Fibroblast of mammary gland (primary cell): ENCODE data around the gene CCDC178.

Experiments
- DNase-seq: peaks from one replicate; pipeline ENCODE4 v3.0.0-alpha.2; 2010; ENCODE audit warnings: low read depth
- H3K4me3 ChIP-seq: 2 replicates; pipeline ENCODE4 v1.5.1; 2011; ENCODE audit warnings: low read depth, mild to moderate bottlenecking, low read length, moderate library complexity; ENCODE audit not compliant: control insufficient read depth
- CTCF ChIP-seq: conservative IDR thresholded peaks from 2 replicates; pipeline ENCODE4 v1.5.1; 2011; ENCODE audit warnings: low read depth, low read length, inconsistent platforms; ENCODE audit not compliant: control insufficient read depth, insufficient read depth

The CCDC178 gene

GRCh38 chr18:33460681-33461080 is 20.2 kb upstream of the CCDC178 start:
- no peak for TF ChIP-seq CTCF
- no peak for DNase-seq
- H3K4me3 ChIP-seq = no peak overlapping the region

DNA sequence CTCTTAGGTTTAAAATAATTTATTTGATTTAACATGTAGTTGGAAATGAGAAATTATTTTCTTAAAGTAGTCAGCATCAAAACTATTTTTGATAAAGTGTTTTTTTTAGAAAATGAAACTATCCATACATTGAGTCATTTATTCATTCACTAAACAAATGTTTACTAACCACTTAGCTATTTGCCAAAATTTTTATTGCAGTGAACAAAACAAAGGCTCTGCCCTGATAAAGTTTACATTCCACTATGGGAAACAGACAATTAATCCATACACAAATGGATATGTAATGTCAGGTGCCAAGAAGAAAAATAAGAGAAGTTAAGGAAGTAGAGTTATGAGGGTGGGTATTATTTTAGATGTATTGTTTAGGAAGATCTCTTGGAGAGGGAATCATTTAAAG is 19.1 kb upstream of the CCDC178 start:
- TF ChIP-seq CTCF = no peak
- no peak for DNase-seq
- H3K4me3 ChIP-seq = no peak overlapping the region

DNA sequence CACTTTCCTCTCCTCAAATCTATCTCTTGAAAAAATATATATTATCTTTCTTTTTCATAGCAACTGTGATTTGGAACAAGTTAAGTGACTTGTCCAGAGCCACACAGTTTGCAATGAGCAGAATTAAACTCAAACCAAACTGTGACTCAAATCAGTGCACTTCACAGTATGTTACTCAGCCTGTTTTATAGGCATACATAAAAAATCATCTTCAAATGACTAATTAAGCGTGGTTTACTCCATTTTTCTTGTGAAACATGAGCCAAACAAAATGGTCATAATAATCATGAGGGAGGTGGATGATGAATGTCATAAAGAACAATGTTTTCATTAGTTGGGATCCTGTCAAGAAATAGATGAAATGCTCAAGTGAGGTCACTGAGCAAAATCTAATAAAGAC is 6.1 kb upstream of the CCDC178 start:
- TF ChIP-seq CTCF = no peak
- no peak overlapping the region for H3K4me3 ChIP-seq
- DNase-seq = no peak

- H3K4me3 ChIP-seq = no peak overlapping the region
- TF ChIP-seq CTCF = no peak
- DNase-seq = no peak
These were observed 4.2 kb upstream of the CCDC178 start for GRCh38 chr18:33444709-33445108.

GRCh38 chr18:33432857-33433256 is 7.7 kb downstream of the CCDC178 start:
- no peak for DNase-seq
- no peak overlapping the region for H3K4me3 ChIP-seq
- TF ChIP-seq CTCF = no peak

DNA sequence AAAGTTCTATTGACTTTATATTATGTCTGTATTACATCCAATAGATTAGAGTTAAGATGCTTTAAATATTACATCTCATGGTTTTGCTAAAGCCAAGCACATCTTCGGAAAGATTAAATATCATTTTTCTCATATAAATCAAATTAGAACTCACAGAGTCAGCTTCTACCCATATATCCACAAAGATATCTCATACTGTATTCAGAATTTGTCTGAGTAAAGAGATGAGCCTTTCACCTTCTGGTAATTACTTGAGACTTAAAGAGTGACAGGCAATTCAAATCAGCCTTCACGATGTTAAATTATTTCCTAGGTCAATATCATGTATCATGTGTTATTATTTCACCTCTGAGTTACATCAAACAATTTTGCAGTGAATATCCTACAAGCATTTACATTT is 13.0 kb downstream of the CCDC178 start:
- DNase-seq = no peak
- no peak for TF ChIP-seq CTCF
- H3K4me3 ChIP-seq = no peak overlapping the region

DNA sequence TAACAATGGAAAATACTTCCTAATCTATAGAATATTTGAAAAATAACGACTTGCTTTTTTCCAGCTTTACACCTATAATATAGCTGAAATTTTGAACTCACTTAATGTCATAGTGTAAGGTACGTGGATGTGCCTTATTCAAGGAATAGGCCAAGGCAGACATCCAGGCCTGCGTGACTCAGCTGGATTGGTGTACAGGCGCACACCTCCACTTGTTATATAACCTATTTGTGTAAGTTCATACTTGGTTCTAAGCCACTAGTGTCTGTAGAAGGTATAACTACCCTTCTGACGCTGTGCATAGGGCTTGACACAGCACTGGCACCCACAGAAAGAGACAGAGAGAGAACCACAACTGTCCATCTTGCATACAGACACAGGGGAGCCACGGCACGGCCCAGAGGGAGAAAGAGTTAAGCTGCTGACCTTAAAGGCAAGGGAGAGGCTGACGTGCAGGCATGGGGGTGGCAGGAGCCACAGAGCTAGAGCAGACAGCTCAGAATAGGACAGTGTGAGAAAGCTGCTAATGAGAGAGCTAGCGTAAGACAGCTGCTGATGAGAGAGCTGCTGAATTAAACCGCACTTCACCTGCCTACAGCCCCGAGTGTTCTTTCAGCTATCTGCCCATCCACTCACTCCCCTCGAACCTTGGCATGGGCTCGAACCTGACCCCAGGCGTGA is 16.1 kb downstream of the CCDC178 start:
- no peak for TF ChIP-seq CTCF
- DNase-seq = no peak

More for the DNA sequence above, 16.1 kb downstream of the CCDC178 start:
- no peak overlapping the region for H3K4me3 ChIP-seq
